SK-MEL-5 (cell line): ENCODE data around the gene ANKS1A. TPM values are rescaled to one million over a fixed set of nuclear protein-coding genes. Genes with fewer than 3 reads are reported as not detected.
"Not testable (repeated sequence)": the region's sequence is repeated elsewhere in the genome, so short reads cannot be mapped to it uniquely, and the experiment has no call there.

Source experiments
- DNase-seq: peaks from one replicate; pipeline ENCODE4 v3.0.0-alpha.2; 2016; ENCODE audit warnings: low read depth, low spot score
- in situ Hi-C: cut with HindIII; loops from 2 replicates; pipeline ENCODE4 v1.10.0; 2016; ENCODE audit warnings: low sequenced_read_pairs, high pct_unique_total_duplicates, low pct_unique_long_range_greater_than_20kb
- polyA plus RNA-seq, 2 experiments: library from polyadenylated mRNA; depleted of rRNA; stranded (reverse); fragments of >200 nt; gene quantifications; 2 replicates each; pipeline ENCODE4 v1.2.3, GENCODE V29; 2015
- total RNA-seq: library from RNA; depleted of rRNA; stranded (reverse); fragments of >200 nt; shearing (Covaris generic); gene quantifications from 2 replicates; pipeline ENCODE4 v1.2.3, GENCODE V29; 2014; rRNA removed

The ANKS1A gene
- total RNA-seq = 13.6 and 14.7 TPM in 2 replicates
- 20.6 and 22.6 TPM in 2 replicates for polyA plus RNA-seq (2015; cell fraction: cytosol; rRNA removed)
- polyA plus RNA-seq (2015; cell fraction: nucleus; rRNA removed) = 21.6 and 24.0 TPM in 2 replicates

GRCh38 chr6:34888874-34889555, at the start of gene ANKS1A:
TSS of gene ANKS1A (plus strand) at chr6:34889255. CDS start at chr6:34889403, 148 bp downstream.
- in situ Hi-C loops = no loop called here
- DNase-seq = peak; percentile 58

GRCh38 chr6:34839666-34840352, 49.2 kb upstream of the ANKS1A start:
- in situ Hi-C loops = no loop called here
- DNase-seq = no peak

- DNase-seq, in situ Hi-C loops: not testable (repeated sequence)
These were observed 40.0 kb upstream of the ANKS1A start for GRCh38 chr6:34849066-34849465.

GRCh38 chr6:34851361-34851760, 37.7 kb upstream of the ANKS1A start:
- DNase-seq = no peak
- in situ Hi-C loops = no loop called here

GRCh38 chr6:34852406-34853085, 36.5 kb upstream of the ANKS1A start:
- in situ Hi-C loops = no loop called here
- DNase-seq = no peak

GRCh38 chr6:34855463-34855862, 33.6 kb upstream of the ANKS1A start:
- in situ Hi-C loops = no loop called here
- peak; percentile 36 for DNase-seq

- DNase-seq = peak; percentile 50
- in situ Hi-C loops = no loop called here
These were observed 30.4 kb upstream of the ANKS1A start for GRCh38 chr6:34858681-34859080.

- in situ Hi-C loops = no loop called here
These were observed 29.1 kb upstream of the ANKS1A start for GRCh38 chr6:34859951-34860350.

GRCh38 chr6:34860776-34861175, 28.3 kb upstream of the ANKS1A start:
- in situ Hi-C loops = no loop called here

More at GRCh38 chr6:34859951-34860350, 29.1 kb upstream of the ANKS1A start:
- no peak for DNase-seq

GRCh38 chr6:34864007-34864406, 25.0 kb upstream of the ANKS1A start:
- DNase-seq = no peak
- in situ Hi-C loops = no loop called here

More at GRCh38 chr6:34860776-34861175, 28.3 kb upstream of the ANKS1A start:
- no peak for DNase-seq

- in situ Hi-C loops = no loop called here
- DNase-seq = no peak
These were observed 23.9 kb upstream of the ANKS1A start for GRCh38 chr6:34865107-34865506.

- in situ Hi-C loops = no loop called here
- DNase-seq = no peak
These were observed 22.5 kb upstream of the ANKS1A start for GRCh38 chr6:34866509-34866908.

- in situ Hi-C loops = no loop called here
- peak; percentile 23 for DNase-seq
These were observed 21.6 kb upstream of the ANKS1A start for GRCh38 chr6:34867484-34867883.

- in situ Hi-C loops = no loop called here
- DNase-seq = no peak
These were observed 17.2 kb upstream of the ANKS1A start for GRCh38 chr6:34871853-34872252.

GRCh38 chr6:34872332-34872731, 16.7 kb upstream of the ANKS1A start:
- in situ Hi-C loops = no loop called here

GRCh38 chr6:34875292-34876213, 13.5 kb upstream of the ANKS1A start:
- DNase-seq = no peak
- in situ Hi-C loops = no loop called here

More at GRCh38 chr6:34872332-34872731, 16.7 kb upstream of the ANKS1A start:
- DNase-seq = no peak

- in situ Hi-C loops = no loop called here
- DNase-seq = no peak
These were observed 12.6 kb upstream of the ANKS1A start for GRCh38 chr6:34876472-34876871.
